Gastroesophageal sphincter (tissue), 3 donors: ENCODE measurements around the gene JUN.
A peak's percentile ranks its signal among the peaks of the same experiment; 100 is the strongest.

Experiments
- EP300 ChIP-seq: sonication (generic); formaldehyde crosslinking; IDR thresholded peaks from one replicate; pipeline ENCODE4 v1.6.1; 2017; ENCODE audit warnings: antibody characterized with exemption, mild to moderate bottlenecking
- TF ChIP-seq, protein P1 (sequence below), 4 experiments: fragments of 200-600 bp in 2 of 4; fragments of 450-650 bp in 2 of 4; sonication (generic) in 1 of 4; IDR thresholded peaks; one replicate each; pipeline ENCODE4 v1.5.1; 2017 to 2019; ENCODE audit warnings: antibody characterized with exemption in 4 of 4, mild to moderate bottlenecking in 2 of 4, moderate library complexity in 2 of 4

GRCh38 chr1:58816072-58816746 lies 32.4 kb upstream of the JUN start:
- TF ChIP-seq, protein P1, sequence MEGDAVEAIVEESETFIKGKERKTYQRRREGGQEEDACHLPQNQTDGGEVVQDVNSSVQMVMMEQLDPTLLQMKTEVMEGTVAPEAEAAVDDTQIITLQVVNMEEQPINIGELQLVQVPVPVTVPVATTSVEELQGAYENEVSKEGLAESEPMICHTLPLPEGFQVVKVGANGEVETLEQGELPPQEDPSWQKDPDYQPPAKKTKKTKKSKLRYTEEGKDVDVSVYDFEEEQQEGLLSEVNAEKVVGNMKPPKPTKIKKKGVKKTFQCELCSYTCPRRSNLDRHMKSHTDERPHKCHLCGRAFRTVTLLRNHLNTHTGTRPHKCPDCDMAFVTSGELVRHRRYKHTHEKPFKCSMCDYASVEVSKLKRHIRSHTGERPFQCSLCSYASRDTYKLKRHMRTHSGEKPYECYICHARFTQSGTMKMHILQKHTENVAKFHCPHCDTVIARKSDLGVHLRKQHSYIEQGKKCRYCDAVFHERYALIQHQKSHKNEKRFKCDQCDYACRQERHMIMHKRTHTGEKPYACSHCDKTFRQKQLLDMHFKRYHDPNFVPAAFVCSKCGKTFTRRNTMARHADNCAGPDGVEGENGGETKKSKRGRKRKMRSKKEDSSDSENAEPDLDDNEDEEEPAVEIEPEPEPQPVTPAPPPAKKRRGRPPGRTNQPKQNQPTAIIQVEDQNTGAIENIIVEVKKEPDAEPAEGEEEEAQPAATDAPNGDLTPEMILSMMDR (IDR thresholded peaks at IDR 0.05): peak in 3 of 4 experiments; percentile 19 to 52 (median 20)
- no peak for TF ChIP-seq EP300
